Measurements from ENCODE around the gene UBALD2. TPM values are rescaled to one million over a fixed set of nuclear protein-coding genes. Genes with fewer than 3 reads are reported as not detected.

Gene UBALD2
- total and polyA plus RNA-seq, 2 of the 8 experiments (the other 6 are each of a cell fraction or from before 2014, with no cell fraction given), result 17.8 to 22.6 TPM

- Histone ChIP-seq H3K18ac (ENCODE audit: extremely low read depth, low read length) (no peak overlapping the region), H2BK120ac (replicated peaks; ENCODE audit: low read depth, low read length) (no peak overlapping the region), H3K27ac (ENCODE audit: low read depth, low read length) (no peak overlapping the region), H3K9me3 (ENCODE audit: insufficient read depth in 2 of 2, low read depth in 1 of 2, low read length in 1 of 2) (no peaks in the 10 kb centered on the region), H2BK15ac (ENCODE audit: low read length) (no peak overlapping the region), H3K23me2 (ENCODE audit: low read depth, low read length) (no peaks in the 10 kb centered on the region), H3K36me3 (ENCODE audit: control insufficient read depth in 2 of 4, insufficient read depth in 4 of 4, low read length in 3 of 4) (no peaks in the 10 kb centered on the region), H3K79me1 (ENCODE audit: low read depth, low read length) (peaks cover 2% of the 10 kb centered on the region; the same call in 1 of the 2 replicates), H3K9ac (replicated peaks in 1 of 4; ENCODE audit: extremely low read depth in 1 of 4, low read depth in 3 of 4, low read length in 3 of 4) (no peak overlapping the region), H2BK12ac (ENCODE audit: low read depth, low read length) (0 out of 2 replicates have a peak overlapping the region, but pooled peaks have one; percentile 22), H3K4me3 (ENCODE audit: extremely low read depth in 1 of 4, insufficient read depth in 2 of 4, low read depth in 3 of 4, low read length in 4 of 4) (no peak overlapping the region), H3K56ac (replicated peaks; ENCODE audit: insufficient read length, low read depth, low read length) (no peak overlapping the region), H4K8ac (ENCODE audit: extremely low read depth, insufficient read depth, low read length) (no peak overlapping the region), H3K23ac (ENCODE audit: insufficient read length) (no peak overlapping the region), H4K5ac (ENCODE audit: insufficient read length, low read depth, low read length) (no peak overlapping the region), H4K91ac (replicated peaks; ENCODE audit: insufficient read length, low read length) (no peak overlapping the region), H3K4ac (replicated peaks; ENCODE audit: insufficient read length, low read depth, low read length) (no peak overlapping the region), H3K14ac (ENCODE audit: insufficient read length) (no peak overlapping the region), H3K27me3 (replicated peaks in 1 of 4; ENCODE audit: control insufficient read depth in 3 of 4, extremely low read depth in 1 of 4, insufficient read depth in 3 of 4, low read length in 3 of 4) (no peaks in the 10 kb centered on the region; a peak in 1 of 7 replicates), H2AFZ (ENCODE audit: low read length) (no peak overlapping the region), H3K4me2 (ENCODE audit: insufficient read depth in 1 of 2, low read depth in 2 of 2, low read length in 2 of 2) (no peak overlapping the region; a peak in 1 of 4 replicates), H4K20me1 (replicated peaks in 1 of 2; ENCODE audit: control insufficient read depth in 1 of 2, insufficient read depth in 2 of 2, low read length in 2 of 2) (no peaks in the 10 kb centered on the region), H2BK5ac (ENCODE audit: low read depth, low read length) (no peak overlapping the region), H3K79me2 (ENCODE audit: control insufficient read depth in 1 of 2, insufficient read depth in 2 of 2, low read length in 2 of 2) (peaks cover 3 to 17% of the 10 kb centered on the region in 2 experiments; a peak in 3 of 4 replicates), H2BK20ac (ENCODE audit: low read length) (no peak overlapping the region), H2AK5ac (ENCODE audit: low read depth, low read length) (no peak overlapping the region), H3K4me1 (replicated peaks in 1 of 4; ENCODE audit: control insufficient read depth in 3 of 4, insufficient read depth in 4 of 4, low read length in 3 of 4) (peaks cover 2 to 7% (median 4%) of the 10 kb centered on the region in 4 experiments; a peak in 6 of 7 replicates)
- no peak for DNase-seq (ENCODE audit: low read depth in 1 of 2, low spot score in 2 of 2)
- TF ChIP-seq MAFK (IDR thresholded peaks at IDR 0.05; ENCODE audit: low read depth, low read length) (no peak), CTBP2 (IDR thresholded peaks at IDR 0.05; ENCODE audit: borderline replicate concordance, insufficient read depth, insufficient read length, low read length) (no peak), CEBPB (IDR thresholded peaks at IDR 0.05; ENCODE audit: low read depth, low read length) (no peak), SRF (IDR thresholded peaks at IDR 0.05; ENCODE audit: low read depth, low read length) (no peak), CHD1 (IDR thresholded peaks at IDR 0.05; ENCODE audit: low read depth, low read length) (no peak), BCL11A (IDR thresholded peaks at IDR 0.05; ENCODE audit: low read depth in 2 of 2, low read length in 2 of 2) (no peak)
- ChIA-PET CTCF (ENCODE audit: partially characterized antibody) (interaction anchor here (0.7 to 4.4 kb wide), 8 partner anchors 10 to 185 kb away, joined by 3 to 35 read pairs (median 4); no protein-coding TSS in a partner anchor), POLR2A (ENCODE audit: partially characterized antibody) (interaction anchor here (1.2 to 1.6 kb wide), 5 partner anchors 11 to 126 kb away, joined by 3 to 4 read pairs (median 3); no protein-coding TSS in a partner anchor)
- 94% methylated on average over 5 of the region's 5 CpGs; no CpG with 5 or more reads in 1 of the 2 experiments for WGBS, 2 experiments (ENCODE audit: extremely low coverage in 1 of 2, insufficient coverage in 1 of 2, insufficient read length in 1 of 2, insufficient replicate concordance in 2 of 2, low coverage in 1 of 2, low lambda C conversion rate in 2 of 2, missing lambda C conversion rate in 1 of 2)
- FAIRE-seq, result no peak
Measured at GRCh38 chr17:76263896-76264295, 1.3 kb upstream of the UBALD2 start.

Data from H1 (cell line).